Endothelial cell of umbilical vein (primary cell): ENCODE data around the gene FMNL1.

Source experiments
- EZH2 ChIP-seq: IDR thresholded peaks from 2 replicates; pipeline ENCODE4 v1.6.1; 2012; ENCODE audit warnings: borderline replicate concordance, low read depth, mild to moderate bottlenecking, moderate library complexity, low read length, inconsistent platforms; ENCODE audit not compliant: severe bottlenecking
- POLR2A ChIP-seq: IDR thresholded peaks from 2 replicates; pipeline ENCODE4 v1.6.1; 2012; ENCODE audit warnings: low read depth, mild to moderate bottlenecking, control low read depth, low read length
- TF ChIP-seq, protein P1 (sequence below), 2 donors: IDR thresholded peaks; 1 replicate in 1 of 2; 2 replicates in 1 of 2; pipeline ENCODE4 v1.5.1; 2011; ENCODE audit warnings: low read length in 2 of 2, mild to moderate bottlenecking in 2 of 2, moderate library complexity in 2 of 2, control low read depth in 1 of 2, inconsistent platforms in 1 of 2, low read depth in 1 of 2; ENCODE audit not compliant: insufficient read depth in 1 of 2; ENCODE audit errors: extremely low read depth in 1 of 2

DNA sequence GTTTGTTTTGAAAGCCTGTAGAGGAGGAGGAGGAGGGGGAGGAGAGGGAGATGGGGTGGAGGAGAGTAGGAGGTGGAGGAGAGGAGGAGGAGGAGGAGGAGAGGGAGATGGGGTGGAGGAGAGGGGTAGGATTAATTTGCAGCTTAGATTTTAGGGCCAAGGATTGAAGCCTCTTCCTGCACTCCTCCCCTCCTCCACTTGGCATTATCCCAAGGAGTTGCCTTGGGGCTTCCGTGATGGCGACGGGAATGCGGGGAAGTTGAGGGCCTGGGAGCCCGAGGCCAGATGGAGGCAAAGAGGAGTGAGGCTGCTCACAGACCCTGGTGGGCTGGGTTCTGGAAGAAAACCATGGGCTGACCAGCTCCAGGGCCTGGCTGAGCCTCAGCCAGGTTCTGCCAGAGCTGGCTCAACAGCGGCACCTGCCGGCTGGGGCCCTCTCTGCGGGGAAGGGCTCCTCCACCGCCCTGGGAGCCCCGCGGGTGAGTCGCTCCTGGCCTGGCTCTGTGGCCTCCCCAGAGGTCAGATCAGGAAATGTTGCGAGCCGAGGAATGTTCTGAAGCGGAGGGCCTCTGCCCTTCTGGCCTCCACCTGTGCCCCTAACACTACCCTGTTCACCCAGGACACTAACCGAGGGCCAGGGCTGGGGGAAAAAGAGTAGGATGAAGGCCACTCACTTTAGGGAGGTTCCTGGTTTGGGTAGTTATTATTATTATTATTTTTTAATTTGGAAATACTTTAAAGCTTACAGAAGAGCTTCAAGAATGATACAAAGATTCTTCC lies 23.9 kb upstream of the FMNL1 start:
- no peak for TF ChIP-seq EZH2
- TF ChIP-seq, protein P1, sequence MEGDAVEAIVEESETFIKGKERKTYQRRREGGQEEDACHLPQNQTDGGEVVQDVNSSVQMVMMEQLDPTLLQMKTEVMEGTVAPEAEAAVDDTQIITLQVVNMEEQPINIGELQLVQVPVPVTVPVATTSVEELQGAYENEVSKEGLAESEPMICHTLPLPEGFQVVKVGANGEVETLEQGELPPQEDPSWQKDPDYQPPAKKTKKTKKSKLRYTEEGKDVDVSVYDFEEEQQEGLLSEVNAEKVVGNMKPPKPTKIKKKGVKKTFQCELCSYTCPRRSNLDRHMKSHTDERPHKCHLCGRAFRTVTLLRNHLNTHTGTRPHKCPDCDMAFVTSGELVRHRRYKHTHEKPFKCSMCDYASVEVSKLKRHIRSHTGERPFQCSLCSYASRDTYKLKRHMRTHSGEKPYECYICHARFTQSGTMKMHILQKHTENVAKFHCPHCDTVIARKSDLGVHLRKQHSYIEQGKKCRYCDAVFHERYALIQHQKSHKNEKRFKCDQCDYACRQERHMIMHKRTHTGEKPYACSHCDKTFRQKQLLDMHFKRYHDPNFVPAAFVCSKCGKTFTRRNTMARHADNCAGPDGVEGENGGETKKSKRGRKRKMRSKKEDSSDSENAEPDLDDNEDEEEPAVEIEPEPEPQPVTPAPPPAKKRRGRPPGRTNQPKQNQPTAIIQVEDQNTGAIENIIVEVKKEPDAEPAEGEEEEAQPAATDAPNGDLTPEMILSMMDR (IDR thresholded peaks at IDR 0.05; ENCODE audit: extremely low read depth in 1 of 2, insufficient read depth in 1 of 2, low read depth in 1 of 2, low read length in 2 of 2) = peak; percentile 99 to 100
- TF ChIP-seq POLR2A = no peak
